Hepatocyte (in vitro differentiated cells): Measurements from ENCODE around the gene RCAN2. TPM values are rescaled to one million over a fixed set of nuclear protein-coding genes. Genes with fewer than 3 reads are reported as not detected.

Experiments used
- DNase-seq: peaks from one replicate; pipeline ENCODE4 v3.0.0-alpha.2; 2016; ENCODE audit warnings: low spot score
- H2AFZ ChIP-seq: fragments of 200-600 bp; sonication (generic); 2 replicates; pipeline ENCODE4 v1.6.0; 2016; ENCODE audit warnings: antibody characterized with exemption, mild to moderate bottlenecking
- H3K27ac ChIP-seq: fragments of 200-600 bp; sonication (generic); 2 replicates; pipeline ENCODE4 v1.5.1; 2016; ENCODE audit warnings: mild to moderate bottlenecking
- H3K27me3 ChIP-seq: fragments of 200-600 bp; sonication (generic); 2 replicates; pipeline ENCODE4 v1.6.1; 2016
- H3K36me3 ChIP-seq: fragments of 200-600 bp; sonication (generic); replicated peaks from 2 replicates; pipeline ENCODE4 v1.5.1; 2016; ENCODE audit warnings: low read depth; ENCODE audit not compliant: insufficient read depth
- H3K4me1 ChIP-seq: fragments of 200-600 bp; sonication (generic); 2 replicates; pipeline ENCODE4 v1.5.1; 2016; ENCODE audit warnings: mild to moderate bottlenecking, moderate library complexity; ENCODE audit not compliant: insufficient read depth
- H3K4me2 ChIP-seq: fragments of 200-600 bp; sonication (generic); 2 replicates; pipeline ENCODE4 v1.6.0; 2016
- H3K4me3 ChIP-seq: fragments of 200-600 bp; sonication (generic); 2 replicates; pipeline ENCODE4 v1.5.1; 2016; ENCODE audit warnings: mild to moderate bottlenecking
- H3K79me2 ChIP-seq: fragments of 200-600 bp; sonication (generic); 2 replicates; pipeline ENCODE4 v1.6.0; 2017; ENCODE audit warnings: mild to moderate bottlenecking
- H3K9me2 ChIP-seq: fragments of 200-600 bp; sonication (generic); replicated peaks from 2 replicates; pipeline ENCODE4 v1.6.0; 2017; ENCODE audit warnings: mild to moderate bottlenecking; ENCODE audit not compliant: insufficient read depth
- H3K9me3 ChIP-seq: fragments of 200-600 bp; sonication (generic); 2 replicates; pipeline ENCODE4 v1.5.1; 2016; ENCODE audit warnings: low read depth, mild to moderate bottlenecking
- H4K20me1 ChIP-seq: fragments of 200-600 bp; sonication (generic); 2 replicates; pipeline ENCODE4 v1.6.0; 2016; ENCODE audit warnings: mild to moderate bottlenecking; ENCODE audit not compliant: insufficient read depth, poor library complexity, severe bottlenecking
- EZH2 ChIP-seq: fragments of 200-600 bp; sonication (generic); IDR thresholded peaks from 2 replicates; pipeline ENCODE4 v1.6.1; 2016; ENCODE audit warnings: antibody characterized with exemption, mild to moderate bottlenecking, borderline replicate concordance
- EZH2phosphoT487 ChIP-seq: fragments of 200-600 bp; sonication (generic); IDR thresholded peaks from one replicate; pipeline ENCODE4 v1.6.1; 2018; ENCODE audit warnings: antibody characterized with exemption, mild to moderate bottlenecking, low read depth, moderate library complexity; ENCODE audit not compliant: unreplicated experiment, severe bottlenecking
- WGBS: methylation state at CpG from one replicate; pipeline ENCODE4 v1.1.6; 2016; ENCODE audit warnings: low lambda C conversion rate; ENCODE audit errors: missing lambda C conversion rate; 5-methylcytosine and 5-hydroxymethylcytosine counted together
- polyA plus RNA-seq: library from polyadenylated mRNA; unstranded; fragments of >200 nt; fragmentation: Nextera tagmentation; extraction: Ambion mirVana; gene quantifications from 2 replicates; pipeline ENCODE4 v1.2.1, GENCODE V29; 2016
- total RNA-seq: library from RNA; depleted of rRNA; stranded (reverse); fragments of >200 nt; gene quantifications from 2 replicates; pipeline ENCODE4 v1.2.3, GENCODE V29; 2014
- TF ChIP-seq, protein P1 (sequence below): fragments of 200-600 bp; sonication (generic); IDR thresholded peaks from 2 replicates; pipeline ENCODE4 v1.5.1; 2016; ENCODE audit warnings: antibody characterized with exemption, mild to moderate bottlenecking; ENCODE audit not compliant: poor library complexity

The RCAN2 gene
- total and polyA plus RNA-seq, 2 experiments from 2014 or later = 5.0 to 6.6 TPM

DNA sequence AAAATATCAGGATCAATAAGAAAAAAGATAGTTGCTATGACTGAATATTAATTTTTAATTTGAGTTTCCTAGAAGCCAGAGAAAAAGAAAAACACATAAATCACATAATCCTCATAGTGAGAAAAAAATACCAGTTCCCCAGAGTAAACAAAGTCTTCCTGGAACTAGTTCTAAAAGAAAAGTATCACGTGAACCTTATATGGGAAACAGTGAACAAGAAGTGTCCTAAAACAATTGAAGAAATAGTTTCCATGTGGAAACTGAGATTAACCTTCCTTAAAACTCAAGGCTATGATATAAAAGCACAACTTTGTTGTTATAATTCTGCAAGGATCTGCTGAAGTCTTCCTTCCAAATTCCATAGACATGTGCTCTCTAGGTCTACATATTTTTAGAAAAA lies 50.6 kb downstream of the RCAN2 start:
- H3K27me3 ChIP-seq = no peaks in the 10 kb centered on the region
- 40% methylated on average over 1 of the region's 1 CpG for WGBS
- H3K4me2 ChIP-seq = no peak overlapping the region
- no peak overlapping the region for H3K27ac ChIP-seq
- no peaks in the 10 kb centered on the region for H4K20me1 ChIP-seq
- H3K36me3 ChIP-seq = no peaks in the 10 kb centered on the region
- TF ChIP-seq EZH2phosphoT487 (no peak), EZH2 (no peak)
- TF ChIP-seq, protein P1, sequence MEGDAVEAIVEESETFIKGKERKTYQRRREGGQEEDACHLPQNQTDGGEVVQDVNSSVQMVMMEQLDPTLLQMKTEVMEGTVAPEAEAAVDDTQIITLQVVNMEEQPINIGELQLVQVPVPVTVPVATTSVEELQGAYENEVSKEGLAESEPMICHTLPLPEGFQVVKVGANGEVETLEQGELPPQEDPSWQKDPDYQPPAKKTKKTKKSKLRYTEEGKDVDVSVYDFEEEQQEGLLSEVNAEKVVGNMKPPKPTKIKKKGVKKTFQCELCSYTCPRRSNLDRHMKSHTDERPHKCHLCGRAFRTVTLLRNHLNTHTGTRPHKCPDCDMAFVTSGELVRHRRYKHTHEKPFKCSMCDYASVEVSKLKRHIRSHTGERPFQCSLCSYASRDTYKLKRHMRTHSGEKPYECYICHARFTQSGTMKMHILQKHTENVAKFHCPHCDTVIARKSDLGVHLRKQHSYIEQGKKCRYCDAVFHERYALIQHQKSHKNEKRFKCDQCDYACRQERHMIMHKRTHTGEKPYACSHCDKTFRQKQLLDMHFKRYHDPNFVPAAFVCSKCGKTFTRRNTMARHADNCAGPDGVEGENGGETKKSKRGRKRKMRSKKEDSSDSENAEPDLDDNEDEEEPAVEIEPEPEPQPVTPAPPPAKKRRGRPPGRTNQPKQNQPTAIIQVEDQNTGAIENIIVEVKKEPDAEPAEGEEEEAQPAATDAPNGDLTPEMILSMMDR = no peak
- no peak overlapping the region for H3K4me3 ChIP-seq
- H3K79me2 ChIP-seq = no peaks in the 10 kb centered on the region
- H3K9me3 ChIP-seq = no peaks in the 10 kb centered on the region
- H3K4me1 ChIP-seq = no peaks in the 10 kb centered on the region
- DNase-seq = no peak
- no peak overlapping the region for H2AFZ ChIP-seq
- H3K9me2 ChIP-seq = no peaks in the 10 kb centered on the region

GRCh38 chr6:46440141-46440540 lies 51.1 kb downstream of the RCAN2 start:
- H3K4me2 ChIP-seq = no peak overlapping the region
- H3K9me2 ChIP-seq = no peaks in the 10 kb centered on the region
- no peak overlapping the region for H3K27ac ChIP-seq
- DNase-seq = no peak
- no peak overlapping the region for H2AFZ ChIP-seq
- no peaks in the 10 kb centered on the region for H3K36me3 ChIP-seq
- H3K4me3 ChIP-seq = no peak overlapping the region
- no peaks in the 10 kb centered on the region for H3K79me2 ChIP-seq
- 83% methylated on average over 2 of the region's 2 CpGs for WGBS
- TF ChIP-seq, protein P1 = no peak
- TF ChIP-seq EZH2phosphoT487 = no peak
- TF ChIP-seq EZH2 = no peak
- no peaks in the 10 kb centered on the region for H4K20me1 ChIP-seq
- no peaks in the 10 kb centered on the region for H3K4me1 ChIP-seq
- H3K27me3 ChIP-seq = no peaks in the 10 kb centered on the region
- H3K9me3 ChIP-seq = no peaks in the 10 kb centered on the region

DNA sequence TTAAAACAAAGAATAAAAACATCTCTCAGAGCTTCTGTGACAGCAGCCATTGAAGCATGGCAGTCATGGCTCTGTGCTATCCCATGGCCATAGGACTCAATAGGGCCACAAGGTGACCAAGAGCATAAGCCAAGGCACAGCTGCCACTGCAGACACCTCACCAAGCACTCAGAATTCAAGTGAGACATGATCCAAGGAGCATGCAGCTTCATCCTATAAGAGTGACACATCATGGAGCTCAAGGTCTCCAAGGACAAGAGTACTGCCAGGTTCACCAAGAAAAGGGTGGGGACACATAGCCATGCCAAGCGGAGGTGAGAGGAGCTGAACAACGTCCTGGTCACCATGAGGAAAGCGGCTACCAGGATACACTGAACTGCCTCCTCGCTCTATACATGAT lies 53.0 kb downstream of the RCAN2 start:
- no peak overlapping the region for H2AFZ ChIP-seq
- TF ChIP-seq EZH2 (no peak), EZH2phosphoT487 (no peak)
- TF ChIP-seq, protein P1 = no peak
- H3K9me2 ChIP-seq = no peaks in the 10 kb centered on the region
- H3K9me3 ChIP-seq = no peaks in the 10 kb centered on the region
- no peaks in the 10 kb centered on the region for H4K20me1 ChIP-seq
- no peaks in the 10 kb centered on the region for H3K27me3 ChIP-seq
- H3K27ac ChIP-seq = no peak overlapping the region
- no peaks in the 10 kb centered on the region for H3K36me3 ChIP-seq
- WGBS = 96% methylated on average over 4 of the region's 4 CpGs
- H3K4me1 ChIP-seq = no peaks in the 10 kb centered on the region
- H3K4me3 ChIP-seq = no peak overlapping the region
- H3K79me2 ChIP-seq = no peaks in the 10 kb centered on the region
- H3K4me2 ChIP-seq = no peak overlapping the region
- DNase-seq = no peak

- TF ChIP-seq, protein P1 = no peak
- no peak for TF ChIP-seq EZH2phosphoT487
- no peak for TF ChIP-seq EZH2
- H3K27ac ChIP-seq = no peak overlapping the region
- no peaks in the 10 kb centered on the region for H3K9me2 ChIP-seq
- no peaks in the 10 kb centered on the region for H3K27me3 ChIP-seq
- H3K4me2 ChIP-seq = no peak overlapping the region
- no peaks in the 10 kb centered on the region for H4K20me1 ChIP-seq
- no peak overlapping the region for H3K4me3 ChIP-seq
- H3K79me2 ChIP-seq = no peaks in the 10 kb centered on the region
- H3K9me3 ChIP-seq = no peaks in the 10 kb centered on the region
- no peaks in the 10 kb centered on the region for H3K36me3 ChIP-seq
- DNase-seq = no peak
- H2AFZ ChIP-seq = no peak overlapping the region
- H3K4me1 ChIP-seq = no peaks in the 10 kb centered on the region
Observed at GRCh38 chr6:46437671-46438221, 53.5 kb downstream of the RCAN2 start.
